ENCODE data around the gene RPS15. TPM values are rescaled to one million over a fixed set of nuclear protein-coding genes. Genes with fewer than 3 reads are reported as not detected.

Gene RPS15
- total and polyA plus RNA-seq, 8 donors, result 596 to 1,709 (median 905) TPM

GRCh38 chr19:1395194-1396018 is 42.8 kb upstream of the RPS15 start:
- intact Hi-C loops (cut with DNase I), result no loop called here
- no peak for TF ChIP-seq CTCF (IDR thresholded peaks at IDR 0.05)
- FAIRE-seq (no peak), DNase-seq (peak; percentile 59 to 93 (median 80)), ATAC-seq (peak; percentile 36 to 43 (median 40))
- H3K27ac ChIP-seq, result peak overlapping the region; percentile 76 to 81 (median 78)
- peaks cover 0 to 18% (median 0%) of the 10 kb centered on the region in 3 donors for H3K36me3 ChIP-seq
- WGBS, 2 donors, result 33 to 48% methylated on average over 50 to 52 of the region's 52 CpGs
- peaks cover 12 to 23% (median 19%) of the 10 kb centered on the region in 3 donors for H3K4me1 ChIP-seq
- peak overlapping the region in 2 of 4 donors; percentile 8 to 20 for H3K4me3 ChIP-seq
- no peaks in the 10 kb centered on the region for H3K9me3 ChIP-seq
- no peaks in the 10 kb centered on the region for H3K27me3 ChIP-seq

DNA sequence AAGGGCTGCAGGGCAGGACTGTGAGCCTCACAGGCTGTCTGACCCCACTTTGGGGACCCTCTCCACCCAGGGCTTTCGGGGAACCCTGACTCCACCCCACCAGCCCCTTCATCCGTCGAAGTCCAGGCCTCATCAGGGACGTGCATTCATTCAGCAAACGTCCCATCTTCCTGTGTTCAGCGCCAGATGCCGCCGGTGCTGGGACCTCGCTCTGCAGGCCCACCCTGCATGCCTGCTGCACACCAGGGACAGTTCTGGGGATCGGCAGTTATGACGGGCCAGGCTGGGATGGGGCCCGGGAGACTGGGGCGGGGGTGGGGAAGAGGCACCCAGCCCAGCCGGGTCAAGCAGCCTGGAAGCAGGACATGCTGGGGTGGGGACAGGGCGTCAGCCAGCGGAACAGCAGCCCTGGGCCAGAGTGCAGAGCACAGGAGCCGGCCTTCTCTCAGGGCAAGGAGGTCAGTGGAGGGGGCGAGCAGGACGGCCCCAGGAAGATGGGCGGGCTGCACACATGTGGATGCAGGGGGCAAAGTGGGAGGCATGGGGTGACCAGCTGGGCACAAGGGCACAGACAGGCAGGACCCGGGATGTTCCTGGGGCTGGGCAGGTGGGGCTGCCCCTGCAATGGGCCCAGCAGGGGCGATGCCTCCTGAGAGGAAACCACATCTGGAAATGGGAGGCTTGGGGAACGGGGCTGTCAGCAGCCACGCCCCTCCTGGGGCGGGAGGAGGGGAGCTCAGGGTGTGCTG is 42.0 kb upstream of the RPS15 start:
- Histone ChIP-seq H3K9me3 (no peaks in the 10 kb centered on the region), H3K36me3 (peaks cover 0 to 14% (median 0%) of the 10 kb centered on the region in 3 donors), H3K27me3 (no peaks in the 10 kb centered on the region), H3K4me3 (no peak overlapping the region), H3K27ac (peak overlapping the region in 2 of 4 donors; percentile 76 to 80), H3K4me1 (peaks cover 12 to 23% (median 19%) of the 10 kb centered on the region in 3 donors)
- DNase-seq (peak in 1 of 6 donors; percentile 83), ATAC-seq (no peak), FAIRE-seq (no peak)
- no peak for TF ChIP-seq CTCF (IDR thresholded peaks at IDR 0.05)
- intact Hi-C loops (cut with DNase I), result no loop called here
- WGBS, 2 donors, result 35% methylated on average over 23 to 25 of the region's 25 CpGs

DNA sequence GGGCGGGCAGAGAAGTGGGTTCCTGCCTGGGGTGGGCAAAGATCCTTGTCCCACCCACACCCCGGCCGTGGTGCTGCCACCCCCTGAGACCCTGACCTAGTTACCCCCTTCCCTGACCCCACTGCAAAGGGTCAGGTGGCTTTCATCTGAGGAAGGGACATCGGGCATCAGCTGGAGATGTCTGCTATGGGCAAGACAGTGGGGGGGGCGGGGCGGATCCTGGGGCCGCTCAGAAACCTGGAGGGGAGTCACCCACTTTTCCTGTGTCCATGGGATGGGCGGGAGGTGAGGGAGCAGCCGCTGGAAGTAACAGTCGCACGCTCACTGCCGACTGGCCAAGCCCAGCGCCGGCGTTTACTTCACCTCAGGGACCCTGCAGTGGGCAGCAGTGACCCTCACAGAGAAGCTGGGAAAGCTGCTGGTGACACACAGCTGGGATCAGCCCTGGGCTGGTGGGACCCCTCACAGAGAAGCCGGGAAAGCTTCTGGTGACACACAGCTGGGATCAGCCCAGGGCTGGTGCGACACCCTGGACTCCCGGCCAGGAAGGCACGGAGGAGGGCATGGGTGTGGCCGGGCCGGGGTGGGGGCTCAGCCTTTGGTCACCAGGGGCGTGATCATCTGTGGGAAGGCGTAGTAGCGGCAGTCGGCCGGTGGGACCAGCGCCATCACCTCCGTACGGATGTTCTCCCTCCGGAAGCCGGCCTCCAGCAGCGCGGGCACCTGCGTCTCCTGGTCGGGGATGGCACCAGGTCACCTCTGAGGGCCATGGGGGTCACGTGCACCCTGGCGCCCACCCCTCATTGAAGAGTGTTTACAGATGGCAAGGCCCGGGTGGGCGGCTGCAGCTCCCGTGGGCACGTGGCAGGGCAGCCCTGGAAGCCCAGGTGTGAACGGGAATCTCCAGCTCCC is 41.2 kb upstream of the RPS15 start:
- Histone ChIP-seq H3K36me3 (peaks cover 0 to 11% (median 0%) of the 10 kb centered on the region in 3 donors), H3K27me3 (no peaks in the 10 kb centered on the region), H3K4me1 (peaks cover 12 to 23% (median 19%) of the 10 kb centered on the region in 3 donors), H3K27ac (no peak overlapping the region), H3K9me3 (no peaks in the 10 kb centered on the region), H3K4me3 (no peak overlapping the region)
- ATAC-seq (no peak), DNase-seq (peak in 1 of 6 donors; percentile 86), FAIRE-seq (no peak)
- TF ChIP-seq CTCF (IDR thresholded peaks at IDR 0.05), result no peak
- intact Hi-C loops (cut with DNase I), result no loop called here
- 66 to 74% methylated on average over 40 to 42 of the region's 42 CpGs for WGBS, 2 donors

- no peaks in the 10 kb centered on the region for H3K27me3 ChIP-seq
- DNase-seq (no peak), ATAC-seq (no peak), FAIRE-seq (no peak)
- 94 to 95% methylated on average over 9 of the region's 9 CpGs for WGBS, 2 donors
- H3K36me3 ChIP-seq, result peaks cover 0 to 4% (median 0%) of the 10 kb centered on the region in 3 donors
- peaks cover 12 to 23% (median 19%) of the 10 kb centered on the region in 3 donors for H3K4me1 ChIP-seq
- TF ChIP-seq CTCF (IDR thresholded peaks at IDR 0.05), result no peak
- intact Hi-C loops (cut with DNase I), result no loop called here
- H3K4me3 ChIP-seq, result no peak overlapping the region
- H3K27ac ChIP-seq, result no peak overlapping the region
- no peaks in the 10 kb centered on the region for H3K9me3 ChIP-seq
Measured at GRCh38 chr19:1397838-1398237, 40.4 kb upstream of the RPS15 start.
